K562 (cell line): Measurements from ENCODE around the gene ANKRD13A. TPM values are rescaled to one million over a fixed set of nuclear protein-coding genes. Genes with fewer than 3 reads are reported as not detected.

Experiments used
- AFF1 ChIP-seq, 2 experiments: fragments of 450-650 bp; IDR thresholded peaks; 2 replicates each; pipeline ENCODE4 v1.6.1; 2018; ENCODE audit warnings: mild to moderate bottlenecking in 2 of 2, low read depth in 1 of 2; ENCODE audit not compliant: partially characterized antibody in 2 of 2
- FOXK2 ChIP-seq, 2 experiments: fragments of 450-650 bp; IDR thresholded peaks in 1 of 2; conservative IDR thresholded peaks in 1 of 2; 2 replicates each; pipeline ENCODE4 v1.6.1; 2016; ENCODE audit warnings: low read depth in 2 of 2, mild to moderate bottlenecking in 1 of 2
- GTF2E2 ChIP-seq: fragments of 200-800 bp; sonication (Bioruptor generic); IDR thresholded peaks from 2 replicates; pipeline ENCODE4 v1.6.1; 2016; ENCODE audit warnings: missing genetic modification characterization, missing compliant biosample characterization
- RHOXF2B ChIP-seq: fragments of 250-450 bp; sonication (Bioruptor Pico); conservative IDR thresholded peaks from 2 replicates; pipeline ENCODE4 v1.5.1; 2021
- TCF15 ChIP-seq: fragments of 250-450 bp; sonication (Bioruptor Pico); IDR thresholded peaks from 2 replicates; pipeline ENCODE4 v1.8.0; 2022; ENCODE audit warnings: moderate library complexity, mild to moderate bottlenecking, inconsistent platforms
- UBTF ChIP-seq, 2 experiments: IDR thresholded peaks; 2 replicates each; pipeline ENCODE4 v1.6.1; 2012; ENCODE audit warnings: improper control_type of control experiment in 2 of 2, low read depth in 2 of 2, low read length in 2 of 2, borderline replicate concordance in 1 of 2
- YY1 ChIP-seq, 3 experiments: IDR thresholded peaks; 2 replicates each; pipeline ENCODE4 v1.6.1; 2011; ENCODE audit warnings: low read length in 2 of 3, mild to moderate bottlenecking in 2 of 3, moderate library complexity in 2 of 3, borderline replicate concordance in 1 of 3, control low read depth in 1 of 3, low read depth in 1 of 3; ENCODE audit not compliant: insufficient read depth in 3 of 3, insufficient replicate concordance in 2 of 3, control insufficient read depth in 1 of 3, insufficient read length in 1 of 3; ENCODE audit errors: extremely low read depth in 1 of 3
- ZNF318 ChIP-seq, 2 experiments: fragments of 450-650 bp; IDR thresholded peaks; 2 replicates each; pipeline ENCODE4 v1.6.1; 2016; ENCODE audit warnings: mild to moderate bottlenecking in 2 of 2, borderline replicate concordance in 1 of 2, low read depth in 1 of 2, moderate library complexity in 1 of 2
- polyA plus RNA-seq, 8 experiments: library from polyadenylated mRNA; depleted of rRNA in 4 of 8; stranded (reverse) in 5 of 8; unstranded in 3 of 8; fragments of >200 nt; fragmentation: Nextera tagmentation in 2 of 8; fragmentation: Illumina TruSeq in 1 of 8; extraction: Ambion mirVana in 2 of 8; extraction: Trizol in 1 of 8; gene quantifications; 2 replicates each; pipeline versions ENCODE4 v1.2.1 to v1.2.3, GENCODE V29; 2011 to 2014; ENCODE audit warnings: inconsistent platforms in 1 of 8, missing spikeins in 1 of 8
- total RNA-seq, 7 experiments: library from RNA; depleted of rRNA in 6 of 7; stranded (reverse); fragments of >200 nt in 6 of 7; fragmentation: Illumina TruSeq in 2 of 7; extraction: Trizol in 2 of 7; gene quantifications; 2 replicates each; pipeline versions ENCODE4 v1.2.1 to v1.2.3, GENCODE V29; 2011 to 2021; ENCODE audit warnings: low replicate concordance in 1 of 7

ANKRD13A gene
- total and polyA plus RNA-seq, 9 of the 15 experiments (the other 6 are each of a cell fraction or from before 2014, with no cell fraction given) = 5.0 to 55.0 (median 41.5) TPM

GRCh38 chr12:110048242-110049027 is 49.2 kb downstream of the ANKRD13A start, which contains the start of gene C12orf76 (continued):
- no peak for TF ChIP-seq ZNF318 (IDR thresholded peaks at IDR 0.05; ENCODE audit: borderline replicate concordance in 1 of 2, low read depth in 1 of 2)
- peak; percentile 29 to 78; a peak in 1 of 4 replicates for TF ChIP-seq UBTF (IDR thresholded peaks at IDR 0.05; ENCODE audit: borderline replicate concordance in 1 of 2, low read depth in 2 of 2, low read length in 2 of 2)
- no peak for TF ChIP-seq TCF15 (CRISPR knock-in tag)
- TF ChIP-seq GTF2E2 = no peak; the same call in 1 of the 2 replicates
- peak in 2 of 3 experiments; percentile 51 to 53 for TF ChIP-seq YY1 (IDR thresholded peaks at IDR 0.05; ENCODE audit: borderline replicate concordance in 1 of 3, control insufficient read depth in 1 of 3, extremely low read depth in 1 of 3, insufficient read depth in 3 of 3, insufficient read length in 1 of 3, insufficient replicate concordance in 2 of 3, low read depth in 1 of 3, low read length in 2 of 3)
- peak; percentile 80 to 93 for TF ChIP-seq FOXK2 (conservative IDR thresholded peaks at IDR 0.05 in 1 of 2, IDR thresholded peaks at IDR 0.05 in 1 of 2; ENCODE audit: low read depth in 2 of 2)
- peak in 1 of 2 experiments; percentile 89 for TF ChIP-seq AFF1 (IDR thresholded peaks at IDR 0.05; ENCODE audit: low read depth in 1 of 2, partially characterized antibody in 2 of 2)
- TF ChIP-seq RHOXF2B (CRISPR knock-in tag) = 0 out of 2 replicates have a peak, but pooled peaks have one; percentile 51
